GM12874 (cell line): ENCODE data around the gene PXDN.

Experiments
- CTCF ChIP-seq: IDR thresholded peaks from 2 replicates; pipeline ENCODE4 v1.5.1; 2011; ENCODE audit warnings: low read depth, mild to moderate bottlenecking, control low read depth, low read length, moderate library complexity; ENCODE audit not compliant: insufficient read depth

The PXDN gene

GRCh38 chr2:1659951-1660565, 84.3 kb downstream of the PXDN start:
- no peak for TF ChIP-seq CTCF

- no peak for TF ChIP-seq CTCF
These were observed 85.7 kb downstream of the PXDN start for GRCh38 chr2:1658394-1659151.

- no peak for TF ChIP-seq CTCF
These were observed 87.1 kb downstream of the PXDN start for GRCh38 chr2:1656961-1657841.

GRCh38 chr2:1656326-1656960, 87.9 kb downstream of the PXDN start:
- no peak for TF ChIP-seq CTCF

GRCh38 chr2:1655461-1655860, 88.9 kb downstream of the PXDN start:
- TF ChIP-seq CTCF, result no peak

- no peak for TF ChIP-seq CTCF
These were observed 89.5 kb downstream of the PXDN start for GRCh38 chr2:1654696-1655374.
